Endometrial microvascular endothelial cells (primary cell): ENCODE measurements around the gene COBL. TPM values are rescaled to one million over a fixed set of nuclear protein-coding genes. Genes with fewer than 3 reads are reported as not detected.

Experiments used
- in situ Hi-C: cut with HindIII; loops from 2 replicates; pipeline ENCODE4 v1.10.0; 2017; ENCODE audit warnings: low sequenced_read_pairs, low pct_unique_long_range_greater_than_20kb; ENCODE audit errors: inconsistent ontology term
- total RNA-seq: library from RNA; depleted of rRNA; stranded (reverse); fragments of >200 nt; gene quantifications from one replicate; pipeline ENCODE4 v1.2.3, GENCODE V29; 2015; ENCODE audit errors: inconsistent ontology term

The COBL gene
- total RNA-seq, 1 donor from 2014 or later = not detected

GRCh38 chr7:51244885-51245284, 71.7 kb downstream of the COBL start:
- in situ Hi-C loops = no loop called here

DNA sequence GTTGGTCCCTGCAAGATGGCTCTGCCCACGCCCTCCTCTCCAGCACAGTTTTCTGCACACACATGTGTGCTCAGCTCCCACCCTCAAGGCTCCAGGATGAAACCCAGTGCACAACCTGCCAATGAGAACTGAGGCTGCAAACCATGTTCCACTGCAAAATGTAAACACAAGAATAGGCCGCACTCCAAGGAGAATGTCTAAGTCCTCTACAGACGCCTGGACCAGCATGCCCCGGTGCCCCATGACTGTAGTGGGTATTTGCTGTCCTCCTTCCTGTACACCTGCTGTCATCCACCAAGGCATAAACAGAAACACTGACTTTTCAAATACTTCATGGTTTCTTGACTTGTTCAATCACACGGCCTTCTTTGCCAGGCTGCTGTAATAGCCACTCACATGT, 72.6 kb downstream of the COBL start:
- in situ Hi-C loops = no loop called here

GRCh38 chr7:51243631-51244030, 73.0 kb downstream of the COBL start:
- in situ Hi-C loops = no loop called here

- in situ Hi-C loops = no loop called here
Observed at GRCh38 chr7:51242881-51243518, 73.6 kb downstream of the COBL start.

- in situ Hi-C loops = no loop called here
Observed at GRCh38 chr7:51242007-51242691, 74.5 kb downstream of the COBL start.

DNA sequence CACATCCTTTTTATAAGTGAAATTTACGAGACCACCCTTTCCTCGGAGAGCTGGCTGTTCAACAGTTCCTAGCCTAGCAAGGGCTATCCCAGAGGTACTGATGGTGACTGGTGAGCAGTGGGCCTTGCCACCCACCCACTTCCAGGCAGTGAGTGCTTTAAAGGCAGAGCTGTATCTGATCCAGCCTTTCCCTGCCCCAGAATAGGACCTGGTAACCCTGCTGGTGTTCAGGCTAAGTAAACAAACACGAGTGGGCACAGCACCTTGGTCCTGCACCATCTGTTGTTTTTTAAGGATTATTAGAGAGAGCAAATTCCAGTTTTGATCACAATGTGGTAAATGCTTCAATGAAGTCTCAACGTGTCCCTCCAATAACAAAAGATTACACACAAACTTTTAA, 75.7 kb downstream of the COBL start:
- in situ Hi-C loops = no loop called here

DNA sequence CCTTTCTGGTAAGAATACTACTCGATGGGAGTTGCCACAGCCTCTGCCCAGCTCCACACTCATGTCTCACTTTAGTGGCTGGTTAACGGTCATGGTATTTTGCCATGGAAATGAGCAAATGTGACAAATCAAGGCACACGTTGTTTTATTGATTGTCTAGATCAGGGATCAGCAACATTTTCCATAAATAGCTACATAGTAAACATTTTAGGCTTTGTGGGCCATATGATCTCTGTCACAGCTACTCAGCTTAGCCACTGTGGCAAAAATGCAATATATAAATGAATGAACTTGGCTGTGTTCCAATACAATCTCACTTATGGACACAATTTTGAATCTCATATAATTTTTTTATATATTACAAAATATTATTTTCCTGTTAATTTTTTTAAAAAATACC, 76.9 kb downstream of the COBL start:
- in situ Hi-C loops = no loop called here

- in situ Hi-C loops = no loop called here
Observed at GRCh38 chr7:51238981-51239495, 77.6 kb downstream of the COBL start.

DNA sequence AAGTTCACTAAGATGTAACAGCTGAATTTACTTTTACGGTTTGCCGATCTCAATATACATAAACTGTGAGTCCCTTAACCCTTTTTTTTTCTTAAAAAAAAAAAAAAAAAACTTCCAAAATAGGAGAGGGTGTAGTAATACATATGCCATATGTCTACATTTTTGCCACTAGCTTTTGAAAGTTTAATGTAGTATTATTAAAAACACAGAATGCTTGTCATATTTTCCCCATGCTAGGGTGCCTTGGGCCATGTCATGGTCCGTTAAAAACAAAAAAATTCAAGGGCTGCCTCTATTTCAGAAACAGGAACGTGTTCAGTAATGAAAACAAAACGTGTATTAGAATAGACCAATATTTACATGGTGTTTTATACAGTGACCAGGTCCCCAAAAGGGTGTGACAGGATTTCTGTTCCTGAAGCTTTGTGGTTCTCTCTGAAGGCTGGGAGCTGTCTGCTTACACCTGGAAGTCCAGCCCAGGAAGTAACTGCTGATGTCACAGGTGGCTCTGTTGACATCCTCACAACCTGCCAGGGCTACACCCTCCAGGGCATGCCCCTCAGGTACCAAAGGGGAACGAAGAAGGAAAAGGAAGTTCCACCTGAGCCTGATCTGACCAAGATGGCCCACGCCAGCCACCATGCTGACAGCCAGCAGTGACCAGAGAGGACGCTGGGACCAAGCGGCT, 79.0 kb downstream of the COBL start:
- in situ Hi-C loops = no loop called here

DNA sequence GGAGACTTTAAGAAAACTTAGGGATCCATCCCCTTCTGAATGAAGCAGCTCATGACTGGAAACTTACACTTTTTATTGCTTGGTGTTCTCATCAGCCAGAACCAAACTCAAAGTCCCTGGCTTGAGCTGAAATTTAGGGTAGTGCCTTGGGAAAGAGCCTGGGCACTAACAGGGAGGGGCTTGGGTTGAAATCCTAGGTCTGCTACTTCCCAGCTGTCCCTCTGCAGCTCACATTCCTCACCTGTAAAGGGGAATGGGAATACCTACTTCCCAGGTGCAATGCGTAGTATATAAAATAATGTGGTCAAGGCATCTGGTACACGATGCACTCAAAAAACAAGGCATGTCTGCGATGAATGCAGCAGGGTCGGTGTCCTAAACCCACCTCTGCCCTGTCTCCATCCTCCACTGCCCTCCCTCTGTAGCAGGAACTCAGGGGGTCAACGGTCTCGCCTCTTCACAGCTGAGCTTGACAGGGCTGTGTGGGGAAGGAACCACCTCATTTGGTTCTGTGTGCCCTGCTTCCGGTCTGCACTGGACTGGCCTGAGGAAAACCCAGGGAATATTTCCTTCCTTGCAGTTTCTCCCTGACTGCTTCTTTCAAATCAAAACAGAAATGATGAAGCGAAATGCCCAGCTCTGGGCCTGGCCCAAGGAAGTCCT, 80.0 kb downstream of the COBL start:
- in situ Hi-C loops = no loop called here

DNA sequence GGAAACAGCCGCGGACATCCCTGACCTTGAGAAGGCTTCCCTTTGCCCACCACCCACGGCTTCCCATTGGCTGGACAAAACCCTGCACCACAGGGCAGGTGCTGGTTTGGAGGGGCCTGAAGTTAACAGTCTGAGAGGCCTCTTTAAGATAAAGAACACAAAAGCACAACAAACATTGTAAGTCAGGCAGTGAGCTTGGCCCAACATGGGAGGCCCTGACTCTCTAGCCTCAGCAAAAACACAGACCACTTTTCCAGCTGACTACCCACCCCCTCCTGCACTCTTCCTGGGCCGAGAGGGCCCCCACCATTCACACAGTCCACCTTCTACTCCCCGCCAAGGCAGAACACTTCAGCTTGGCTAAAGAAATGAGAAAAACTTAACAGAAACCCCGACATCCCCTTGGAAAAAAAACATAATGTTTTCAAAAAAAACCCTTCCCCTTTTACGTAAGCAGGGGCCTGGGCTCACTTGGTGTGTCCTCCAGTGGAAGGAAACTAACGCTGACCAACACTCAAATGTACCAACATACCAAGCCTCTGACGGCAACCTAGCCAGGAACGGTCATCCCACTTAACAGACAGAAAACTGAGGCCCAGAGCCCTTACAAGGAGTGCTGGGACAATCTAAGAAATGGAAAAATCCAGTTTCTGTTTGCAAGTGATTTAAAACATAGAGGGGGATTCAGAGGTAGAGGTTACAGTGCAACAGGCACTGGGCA, 80.9 kb downstream of the COBL start:
- in situ Hi-C loops = no loop called here

GRCh38 chr7:51234609-51235308, 81.8 kb downstream of the COBL start:
- in situ Hi-C loops = no loop called here

DNA sequence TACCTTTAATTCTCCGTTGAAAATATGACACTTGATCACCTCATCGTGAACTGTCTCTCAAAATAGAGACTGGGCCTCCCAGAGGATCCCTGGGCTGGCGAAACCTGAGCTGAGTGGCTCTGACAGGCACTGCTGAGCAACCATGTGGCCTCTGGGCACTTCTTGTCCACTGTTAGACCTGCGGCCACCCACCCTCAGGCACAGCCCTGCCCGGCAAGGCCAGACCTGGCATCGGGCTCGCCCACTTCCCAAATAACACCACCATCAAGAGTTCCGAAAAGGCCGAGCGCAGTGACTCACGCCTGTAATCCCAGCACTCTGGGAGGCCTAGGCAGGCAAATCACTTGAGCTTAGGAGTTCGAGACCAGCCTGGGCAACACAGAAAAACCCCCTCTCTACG, 82.5 kb downstream of the COBL start:
- in situ Hi-C loops = no loop called here

GRCh38 chr7:51233374-51233773, 83.2 kb downstream of the COBL start:
- in situ Hi-C loops = no loop called here

DNA sequence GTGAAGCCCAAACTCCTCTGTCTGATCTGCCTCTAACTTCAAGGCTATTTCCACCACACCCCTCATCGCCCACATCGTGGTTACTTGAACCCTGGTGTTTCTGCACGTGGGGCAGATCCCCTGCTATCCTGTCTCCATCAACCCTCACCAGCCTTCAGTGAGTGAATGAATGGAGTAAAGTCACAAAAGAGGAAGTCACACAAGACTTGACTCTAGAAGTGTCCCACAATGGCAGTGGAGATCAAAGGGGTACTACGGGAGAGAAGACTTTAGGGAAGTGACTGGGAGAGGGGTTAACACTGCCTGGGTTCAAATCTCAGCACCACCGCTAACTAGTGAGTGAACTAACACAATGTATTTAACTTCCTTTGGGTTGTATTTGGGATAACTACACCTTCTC, 85.9 kb downstream of the COBL start:
- in situ Hi-C loops = no loop called here

GRCh38 chr7:51230324-51230625, 86.3 kb downstream of the COBL start:
- in situ Hi-C loops = no loop called here

- in situ Hi-C loops = no loop called here
Observed at GRCh38 chr7:51229620-51230323, 86.8 kb downstream of the COBL start.

- in situ Hi-C loops = no loop called here
Observed at GRCh38 chr7:51229106-51229537, 87.5 kb downstream of the COBL start.
